ENCODE data around the gene PKN3.

GRCh38 chr9:128765499-128765898 is 63.2 kb downstream of the PKN3 start:
- TF ChIP-seq CTCF (IDR thresholded peaks at IDR 0.05; ENCODE audit: insufficient read depth, low read depth, low read length) (no peak), EZH2 (IDR thresholded peaks at IDR 0.05; ENCODE audit: insufficient read depth, low read length) (no peak)
